ENCODE data around the gene PNMA5.
"Not testable (repeated sequence)": the region's sequence is repeated elsewhere in the genome, so short reads cannot be mapped to it uniquely, and the experiment has no call there.

PNMA5 gene

DNA sequence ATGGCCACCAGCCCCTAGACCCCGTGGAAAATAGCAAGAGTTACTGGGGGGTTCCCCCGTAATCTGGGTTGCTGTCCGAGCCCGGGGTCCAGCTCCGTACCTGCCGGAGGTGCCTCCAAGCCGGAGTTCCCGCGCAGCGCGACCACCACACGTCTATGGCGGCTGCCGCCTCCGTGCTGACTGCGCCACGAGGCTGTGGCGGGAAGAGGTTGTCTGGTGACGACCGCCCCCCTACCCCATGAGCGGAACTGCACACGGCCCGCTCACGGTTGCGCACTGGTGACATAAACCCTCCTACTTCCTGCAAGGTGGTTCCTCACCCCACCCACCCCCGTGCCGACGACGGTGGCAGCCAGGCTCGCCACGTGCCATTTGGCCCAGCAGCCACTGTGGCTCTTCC is at the start of gene PNMA5:
Gene PNMA5 (minus strand): TSS at position 184 of the 400 bp plus-strand sequence. CDS start 2,518 bp downstream, outside the sequence.
- DNase-seq (ENCODE audit: low read depth): no peak

DNA sequence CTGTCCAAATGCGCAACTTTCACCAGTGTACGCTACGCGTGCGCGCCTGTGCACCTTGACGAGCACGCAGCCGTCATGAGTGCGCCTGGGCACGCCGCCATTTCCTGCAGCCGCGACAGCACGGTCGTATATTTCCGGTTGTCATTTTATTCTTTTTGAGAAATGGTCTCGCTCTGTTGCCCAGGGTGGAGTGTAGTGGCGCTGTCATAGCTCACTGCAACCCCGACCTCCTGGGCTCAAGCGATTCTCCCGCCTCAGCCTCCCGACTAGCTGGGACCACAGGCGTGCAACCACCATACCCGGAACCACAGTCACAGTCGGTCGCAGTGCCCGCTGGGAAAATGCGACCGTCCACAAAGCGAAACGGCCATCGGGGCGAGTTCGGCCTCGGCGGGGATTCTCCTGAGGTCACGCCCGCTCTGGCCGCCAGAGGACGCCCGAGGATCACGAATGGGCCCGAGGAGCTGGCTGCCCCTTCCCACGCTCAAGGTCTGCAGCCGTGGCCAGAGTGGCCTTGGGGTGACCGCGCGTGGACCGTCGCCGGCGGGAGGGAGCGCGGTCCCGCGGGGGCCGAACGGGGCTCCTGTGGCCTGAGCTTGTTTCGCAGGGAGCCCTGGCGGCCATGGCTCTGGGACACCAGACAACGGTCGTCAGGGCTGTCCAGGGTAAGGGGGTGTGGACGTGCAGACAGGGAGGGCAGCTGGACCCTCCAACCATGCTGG is 38.6 kb upstream of the PNMA5 start:
- DNase-seq (ENCODE audit: low read depth): peak; percentile 40

DNA sequence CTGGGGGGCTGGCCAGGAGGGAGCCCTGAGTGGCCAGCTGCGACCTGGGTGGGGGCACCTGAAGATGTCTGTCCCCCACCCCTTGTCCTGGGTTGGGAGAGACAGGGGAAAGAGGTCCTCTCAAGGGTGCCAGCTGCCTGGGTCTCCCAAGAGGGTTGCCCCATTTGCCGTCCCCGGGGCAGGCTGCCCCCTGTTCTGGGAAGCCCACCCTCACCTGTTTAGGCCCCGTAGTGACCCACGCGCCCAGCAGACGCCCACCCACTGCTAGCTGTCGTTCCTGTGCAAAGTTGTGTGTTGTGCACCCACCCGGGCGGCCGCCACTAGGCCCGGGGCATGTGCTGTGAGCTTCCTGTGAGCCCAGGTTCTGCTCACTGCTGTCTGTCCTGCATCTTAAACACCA is 36.9 kb upstream of the PNMA5 start:
- no peak for DNase-seq (ENCODE audit: low read depth)

DNA sequence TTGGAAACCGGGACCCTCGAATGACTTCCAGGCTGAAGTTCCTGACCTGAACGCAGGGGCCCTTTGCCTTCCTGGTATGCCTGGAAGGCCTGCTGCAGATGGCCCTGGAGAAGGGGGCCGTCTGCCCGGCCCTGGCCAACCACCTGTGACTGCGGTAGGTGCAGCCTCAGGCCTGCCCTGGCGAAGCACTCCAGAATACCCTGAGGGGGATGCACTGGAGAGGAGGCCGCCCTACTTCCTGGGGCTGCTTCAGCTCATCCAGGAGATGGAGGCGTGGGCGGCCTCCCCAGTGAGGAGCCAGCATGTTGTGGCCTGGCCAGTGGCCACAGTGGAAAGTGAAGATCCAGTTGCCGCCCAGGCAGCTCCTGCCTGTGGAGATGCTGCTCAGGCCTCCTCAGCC is 36.0 kb upstream of the PNMA5 start:
- DNase-seq (ENCODE audit: low read depth): no peak

DNA sequence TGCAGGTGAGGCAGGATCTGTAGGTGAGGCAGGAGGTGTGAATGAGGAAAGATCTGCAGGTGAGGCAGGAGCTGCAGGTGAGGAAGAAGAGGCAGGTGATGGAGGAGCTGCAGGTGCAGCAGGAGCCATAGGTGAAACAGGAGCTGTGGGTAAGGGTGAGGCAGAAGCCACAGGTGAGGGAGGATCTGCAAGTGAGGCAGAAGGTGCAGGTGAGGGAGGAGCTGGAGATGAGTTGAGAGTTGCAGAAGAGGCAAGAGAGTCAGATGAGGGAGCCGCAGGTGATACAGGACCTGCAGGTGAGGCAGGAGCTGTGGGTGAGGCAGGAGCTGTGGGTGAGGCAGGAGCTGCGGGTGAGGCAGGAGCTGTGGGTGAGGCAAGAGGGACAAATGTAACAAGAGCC is 35.2 kb upstream of the PNMA5 start:
- DNase-seq (ENCODE audit: low read depth): no peak

DNA sequence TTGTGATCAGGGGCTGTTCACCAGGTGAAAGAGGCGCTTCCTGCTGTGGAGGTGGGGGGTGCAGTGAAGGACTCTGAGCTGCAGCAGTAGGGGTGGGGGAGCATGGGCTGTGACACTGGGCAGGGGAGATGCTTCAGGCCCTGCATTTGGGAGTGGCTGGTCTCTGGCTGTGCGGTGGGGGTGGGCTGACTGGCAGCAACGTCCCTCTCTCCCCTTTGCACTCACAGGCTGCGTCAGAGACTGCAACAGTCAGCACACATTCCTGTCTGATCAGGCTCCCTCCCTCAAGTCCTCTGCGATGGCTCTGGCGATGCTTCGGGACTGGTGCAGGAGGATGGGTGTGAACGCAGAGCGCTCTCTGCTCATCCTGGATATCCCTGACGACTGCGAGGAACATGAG is 34.6 kb upstream of the PNMA5 start:
- DNase-seq (ENCODE audit: low read depth): not testable (repeated sequence)

DNA sequence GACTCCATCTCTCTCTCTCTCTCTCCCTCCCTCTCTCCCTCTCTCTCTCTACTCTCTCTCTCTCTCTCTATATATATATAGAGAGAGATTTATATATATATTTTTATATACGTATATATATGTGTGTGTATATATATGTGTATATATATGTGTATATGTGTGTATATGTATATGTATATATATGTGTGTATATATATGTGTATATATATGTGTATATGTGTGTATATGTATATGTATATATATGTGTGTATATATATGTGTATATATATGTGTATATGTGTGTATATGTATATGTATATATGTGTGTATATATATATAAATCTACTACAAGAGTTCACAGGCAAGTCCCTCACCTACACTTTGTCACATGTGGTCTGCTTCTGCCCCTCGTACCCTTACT is 32.6 kb upstream of the PNMA5 start:
- not testable (repeated sequence) for DNase-seq (ENCODE audit: low read depth)

DNA sequence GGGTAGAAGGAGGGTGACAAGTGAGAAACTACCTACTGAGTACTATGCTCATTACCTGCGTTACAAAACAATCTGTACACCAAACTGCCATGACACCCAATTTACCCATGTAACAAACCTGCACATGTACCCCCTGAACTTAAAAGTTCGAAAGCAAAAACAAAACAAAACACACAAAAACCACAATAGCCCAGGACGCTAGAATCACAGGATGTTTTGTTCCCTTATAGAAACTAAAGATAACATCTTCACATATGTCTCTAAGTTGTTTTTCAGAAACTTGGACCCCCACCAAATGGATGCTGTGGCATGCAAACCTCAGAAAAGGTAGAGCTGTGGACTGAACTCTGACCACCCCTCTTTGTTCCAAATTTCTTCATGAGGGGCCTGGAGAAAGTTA is 25.2 kb upstream of the PNMA5 start:
- DNase-seq (ENCODE audit: low read depth): no peak

DNA sequence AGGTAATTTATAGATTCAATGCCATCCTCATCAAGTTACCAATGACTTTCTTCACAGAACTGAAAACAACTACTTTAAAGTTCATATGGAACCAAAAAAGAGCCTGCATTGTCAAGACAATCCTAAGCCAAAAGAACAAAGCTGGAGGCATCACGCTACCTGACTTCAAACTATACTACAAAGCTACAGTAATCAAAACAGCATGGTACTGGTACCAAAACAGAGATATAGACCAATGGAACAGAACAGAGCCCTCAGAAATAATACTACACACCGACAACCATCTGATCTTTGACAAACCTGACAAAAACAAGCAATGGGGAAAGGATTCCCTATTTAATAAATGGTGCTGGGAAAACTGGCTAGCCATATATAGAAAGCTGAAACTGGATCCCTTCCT is 23.3 kb upstream of the PNMA5 start:
- DNase-seq (ENCODE audit: low read depth): not testable (repeated sequence)

DNA sequence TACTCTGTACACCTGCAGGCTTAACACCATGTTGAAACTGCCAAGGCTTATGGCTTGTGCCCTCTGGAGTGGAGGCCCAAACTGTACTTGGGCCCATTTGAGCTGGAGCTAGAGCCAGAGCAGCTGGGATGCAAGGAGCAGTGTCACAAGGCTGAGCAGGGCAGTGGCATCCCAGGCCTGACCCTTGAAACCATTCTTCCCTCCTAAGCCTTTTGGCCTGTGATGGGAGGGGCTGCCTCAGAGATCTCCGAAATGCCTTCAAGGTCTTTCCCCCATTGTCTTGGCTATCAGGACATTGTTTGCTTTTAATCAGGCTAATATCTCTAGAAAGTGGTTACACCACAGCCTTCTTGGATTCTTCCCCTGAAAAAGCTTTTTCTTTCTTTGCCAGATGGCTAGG is 10.9 kb upstream of the PNMA5 start:
- DNase-seq (ENCODE audit: low read depth): no peak

DNA sequence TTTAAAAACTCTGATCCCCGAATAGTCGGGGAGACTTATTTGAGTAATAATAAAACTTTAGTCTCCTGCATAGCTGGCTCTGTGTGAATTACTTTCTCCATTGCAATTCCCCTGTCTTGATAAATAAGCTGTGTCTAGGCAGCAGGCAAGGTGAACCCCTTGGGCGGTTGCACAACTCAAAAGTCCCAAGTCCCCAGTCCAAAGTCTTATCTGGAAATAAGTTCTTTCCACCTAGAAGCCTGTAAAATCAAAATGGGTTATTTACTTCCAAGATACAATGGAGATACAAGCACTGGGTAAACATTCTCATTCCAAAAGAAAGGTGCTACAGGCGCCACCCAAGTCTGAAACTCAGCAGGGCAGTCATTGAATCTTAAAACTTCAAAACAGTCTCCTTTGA is 10.1 kb upstream of the PNMA5 start:
- no peak for DNase-seq (ENCODE audit: low read depth)

DNA sequence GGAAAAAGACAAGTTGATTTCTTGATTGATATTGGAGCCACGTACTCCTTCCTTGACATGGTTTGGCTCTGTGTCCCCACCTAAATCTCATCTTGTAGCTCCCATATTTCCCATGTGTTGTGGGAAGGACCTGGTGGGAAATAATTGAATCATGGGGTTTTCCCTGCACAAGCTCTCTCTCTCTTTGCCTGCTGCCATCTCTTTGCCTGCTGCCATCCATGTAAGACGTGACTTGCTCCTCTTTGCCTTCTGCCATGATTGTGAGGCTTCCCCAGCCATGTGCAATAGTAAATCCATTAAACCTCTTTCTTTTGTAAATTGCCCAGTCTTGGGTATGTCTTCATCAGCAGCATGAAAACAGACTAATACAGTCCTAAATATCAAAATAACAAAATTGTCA is 8.3 kb upstream of the PNMA5 start:
- DNase-seq (ENCODE audit: low read depth): not testable (repeated sequence)

DNA sequence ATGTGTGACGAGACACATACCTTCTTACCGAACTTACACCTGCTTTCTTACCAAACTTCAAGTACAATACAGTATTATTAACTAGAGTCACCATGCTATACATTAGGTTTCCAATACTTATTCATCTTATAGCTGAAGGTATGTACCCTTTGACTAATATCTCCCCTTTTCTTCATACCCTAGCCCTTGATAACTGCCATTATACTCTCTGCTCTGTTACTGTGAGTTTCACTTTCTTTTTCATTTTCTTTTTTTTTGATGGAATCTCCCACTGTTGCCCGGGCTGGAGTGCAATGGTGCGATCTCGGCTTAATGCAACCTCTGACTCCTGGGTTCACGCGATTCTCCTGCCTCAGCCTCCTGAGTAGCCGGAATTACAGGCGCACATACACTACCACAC is 3.4 kb upstream of the PNMA5 start:
- DNase-seq (ENCODE audit: low read depth): no peak

DNA sequence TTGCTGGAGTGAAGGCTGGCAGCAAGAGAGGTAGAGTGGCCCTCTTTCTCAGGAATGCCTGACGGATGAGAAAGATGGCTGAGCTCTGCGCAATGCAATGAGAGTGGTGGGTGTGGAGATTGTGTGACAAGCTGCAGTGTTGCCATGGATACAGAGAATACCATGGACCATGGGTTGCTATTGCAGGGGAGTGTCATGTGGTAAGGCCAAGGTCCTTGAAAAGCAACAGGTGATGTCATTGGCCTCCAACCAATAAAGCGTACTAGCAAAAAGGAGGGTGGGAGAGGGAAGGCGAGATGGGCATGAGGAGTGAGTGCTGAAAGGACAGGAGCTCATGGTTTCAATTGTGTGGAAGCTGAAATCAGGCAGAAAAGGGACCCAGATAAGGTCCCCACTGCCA is 1.8 kb downstream of the PNMA5 start:
- no peak for DNase-seq (ENCODE audit: low read depth)

DNA sequence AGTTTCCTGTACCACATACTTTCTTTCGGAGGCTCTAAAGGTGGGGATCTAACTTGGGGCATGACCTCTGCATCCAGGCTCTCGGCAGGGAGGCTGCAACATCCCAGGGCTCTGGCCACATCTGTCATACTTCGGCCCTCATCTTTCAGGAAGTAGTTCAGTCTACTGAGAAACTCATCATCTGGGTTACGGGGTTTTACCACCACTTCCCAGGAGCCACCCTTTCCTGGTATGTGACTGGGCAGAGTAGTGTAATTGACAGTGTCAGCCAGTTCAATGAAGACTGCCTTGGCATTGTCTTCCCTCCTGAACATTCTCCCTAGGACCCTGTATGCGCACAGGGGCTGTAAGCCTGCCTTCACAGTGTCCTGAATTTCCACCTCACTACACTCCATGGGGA is 2.8 kb downstream of the PNMA5 start:
- DNase-seq (ENCODE audit: low read depth): no peak

DNA sequence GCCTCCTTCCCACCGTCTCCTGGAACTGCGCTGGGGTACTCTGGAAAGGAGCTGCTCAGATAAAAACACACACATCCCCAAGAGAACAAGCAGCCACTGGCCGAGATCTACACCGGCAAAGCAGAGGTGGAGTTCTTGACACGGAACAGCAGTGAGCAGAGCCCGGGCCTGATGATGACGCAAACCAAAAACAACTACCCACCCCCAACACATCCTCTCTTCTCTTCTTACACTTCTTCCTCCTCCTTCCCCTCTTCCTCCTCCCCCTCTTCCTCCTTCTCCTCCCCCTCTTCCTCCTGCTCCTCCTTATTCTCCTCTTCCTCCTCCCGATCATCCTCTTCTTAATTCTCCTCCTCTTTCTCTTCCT is 4.6 kb downstream of the PNMA5 start:
- DNase-seq (ENCODE audit: low read depth): no peak

DNA sequence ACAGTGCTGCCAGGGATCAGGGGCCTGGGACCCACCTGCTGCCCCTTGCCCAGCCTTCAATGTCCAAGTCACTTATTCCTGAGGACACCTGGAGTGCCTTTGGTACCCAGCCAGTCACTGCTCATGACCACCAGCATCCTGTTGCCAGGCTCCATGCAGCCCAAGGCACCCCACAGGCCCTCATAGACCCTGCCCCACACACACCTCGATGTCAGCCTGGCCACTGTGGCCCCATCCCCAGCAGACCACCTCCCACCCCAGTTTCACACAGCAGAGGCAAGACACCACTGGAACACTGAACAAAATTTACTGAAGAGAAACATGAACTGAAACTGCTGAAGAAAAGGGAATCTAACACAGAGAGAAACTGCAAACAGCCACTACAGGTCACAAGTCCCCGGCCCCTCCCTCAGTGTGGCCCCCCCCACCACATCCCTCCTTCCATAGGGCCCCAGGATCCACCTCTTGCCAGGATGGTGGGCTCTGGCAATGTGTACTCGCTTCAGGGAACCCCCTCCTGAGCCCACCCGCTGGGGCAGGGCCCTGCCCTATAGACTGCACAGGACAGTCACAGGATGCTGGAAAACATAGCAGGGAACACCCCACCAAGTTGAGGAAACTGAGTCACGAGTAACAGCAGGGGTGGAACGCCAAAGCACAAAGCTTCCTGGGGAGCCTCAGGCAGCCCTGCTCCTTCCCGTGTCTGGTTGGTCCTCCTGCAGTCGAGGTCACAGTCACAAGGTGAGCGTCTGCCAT is 5.2 kb downstream of the PNMA5 start:
- no peak for DNase-seq (ENCODE audit: low read depth)

DNA sequence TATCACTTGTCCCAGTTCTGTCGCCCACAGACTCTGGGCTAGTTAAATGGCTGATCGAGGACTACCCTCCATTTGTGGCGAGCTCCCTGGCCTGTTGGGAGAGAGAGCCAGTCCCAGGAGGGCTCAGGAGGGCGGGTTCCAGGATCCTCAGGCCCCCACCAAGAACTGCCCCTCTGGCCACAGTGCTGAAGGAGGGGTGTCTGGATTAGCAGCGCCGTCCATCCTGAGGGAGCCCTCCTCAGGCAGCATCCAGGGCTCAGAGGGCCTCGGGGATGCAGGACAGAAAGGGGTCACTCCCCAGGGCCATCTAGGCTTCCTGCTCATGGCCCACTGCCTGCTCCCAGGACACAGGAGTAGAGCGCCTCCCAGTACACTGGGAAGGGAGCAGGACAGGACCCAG is 6.1 kb downstream of the PNMA5 start:
- no peak for DNase-seq (ENCODE audit: low read depth)

DNA sequence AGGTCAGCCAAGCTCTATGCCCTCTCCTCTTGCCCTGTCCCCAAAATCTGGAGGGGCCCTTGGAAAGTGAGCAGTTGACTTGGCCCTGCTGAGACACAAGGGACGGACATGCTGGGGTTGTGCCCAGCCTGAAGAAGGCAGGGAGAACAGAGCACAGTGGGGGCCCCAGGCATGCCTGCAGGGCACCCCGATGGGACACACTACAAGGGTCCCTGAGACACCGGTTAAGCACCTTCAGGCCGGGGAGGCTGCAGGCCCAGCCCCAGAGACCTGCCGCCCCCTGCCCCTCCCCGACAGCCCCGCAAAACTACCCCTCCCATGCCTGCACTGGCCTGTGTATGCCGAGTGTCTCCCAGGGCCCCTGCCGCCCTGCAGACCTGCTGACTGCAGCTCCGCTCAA is 6.8 kb downstream of the PNMA5 start:
- DNase-seq (ENCODE audit: low read depth): not testable (repeated sequence)

DNA sequence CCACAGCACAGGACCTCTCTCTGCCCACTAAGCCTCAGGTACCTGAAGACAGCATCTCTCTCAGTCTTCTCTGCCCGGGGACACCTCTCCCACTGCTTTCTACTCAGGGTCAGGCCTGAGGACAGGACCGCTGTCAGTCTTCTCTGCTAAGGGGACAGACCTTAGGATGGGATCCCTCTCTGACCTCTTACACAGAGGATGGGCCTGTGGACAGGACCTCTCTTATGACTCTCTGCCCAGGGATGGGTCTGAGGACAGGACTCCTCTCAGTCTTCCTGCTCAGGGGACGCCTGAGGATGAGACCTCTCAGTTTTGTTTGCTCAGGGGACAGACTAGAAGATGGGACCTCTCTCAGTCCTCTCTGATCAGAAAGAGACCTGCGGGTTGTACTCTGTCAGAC is 8.5 kb downstream of the PNMA5 start:
- DNase-seq (ENCODE audit: low read depth): not testable (repeated sequence)

DNA sequence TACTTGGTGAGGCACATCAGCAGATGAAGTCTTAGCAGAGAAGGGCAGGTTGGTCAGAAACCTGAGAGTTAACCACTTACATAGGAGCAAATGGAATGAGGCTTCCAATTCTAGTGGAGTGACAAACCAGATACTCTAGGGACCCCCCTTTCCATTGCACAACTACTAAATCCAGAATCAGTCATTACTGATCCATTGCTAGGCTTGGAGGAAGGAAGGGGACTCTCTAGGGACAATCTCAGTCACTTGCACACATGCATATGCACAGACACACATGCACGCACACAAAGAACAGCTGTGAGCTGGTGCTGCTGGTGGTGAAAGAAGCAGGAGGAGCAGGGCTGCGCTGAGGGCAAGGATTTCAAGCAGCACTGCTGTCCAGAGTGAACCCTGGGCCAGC is 25.7 kb downstream of the PNMA5 start:
- DNase-seq (ENCODE audit: low read depth): no peak

DNA sequence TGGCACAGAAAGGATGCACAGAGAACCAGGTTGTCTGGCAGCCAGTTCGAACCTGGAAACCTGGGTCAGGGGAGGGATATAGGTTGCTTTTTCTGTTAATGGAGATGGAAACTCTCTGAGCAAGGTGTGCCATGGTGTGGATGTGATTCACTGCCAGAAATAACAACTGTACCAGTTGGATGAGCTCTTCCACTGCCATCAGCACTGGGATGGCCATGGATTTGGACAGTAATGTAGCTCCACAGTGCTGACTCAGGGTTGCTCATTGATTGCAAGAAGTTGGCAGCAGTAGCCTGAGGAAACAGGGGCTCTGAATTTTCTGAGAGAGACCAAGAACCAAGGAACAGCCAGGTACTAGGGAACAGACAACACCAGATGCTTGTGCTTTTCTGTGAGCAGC is 33.8 kb downstream of the PNMA5 start:
- DNase-seq (ENCODE audit: low read depth): no peak

DNA sequence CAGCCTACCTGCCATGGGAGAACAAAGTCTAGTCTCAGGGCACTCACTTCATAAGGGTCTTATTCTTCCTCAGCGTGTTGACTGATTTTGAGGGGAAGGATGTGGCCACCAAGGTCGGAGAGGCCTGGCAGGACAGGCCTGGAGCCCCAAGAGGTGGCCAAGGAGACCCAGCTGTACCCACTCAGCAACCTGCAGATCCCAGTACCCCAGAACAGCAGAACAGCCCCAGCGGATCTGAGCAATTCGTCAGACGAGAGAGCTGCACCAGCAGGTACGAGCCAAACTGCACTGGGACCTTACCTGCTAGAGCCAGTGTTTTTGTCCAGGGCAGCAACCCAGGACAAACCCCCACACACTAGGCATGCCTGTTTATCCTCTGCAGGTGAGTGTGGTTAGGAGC is 34.3 kb downstream of the PNMA5 start:
- no peak for DNase-seq (ENCODE audit: low read depth)
